Caco-2 (cell line): ENCODE measurements around the gene IGDCC3. TPM values are rescaled to one million over a fixed set of nuclear protein-coding genes. Genes with fewer than 3 reads are reported as not detected.
A peak's percentile ranks its signal among the peaks of the same experiment; 100 is the strongest.

Experiments used
- BruUV-seq: library from RNA; stranded (reverse); fragments of 400-500 nt; replicated peaks from 2 replicates; lab custom pipeline; 2021; lab: Mats Ljungman, UMichigan
- CTCF ChIA-PET: fragments of 300-600 bp; sonication (Branson Sonifier 250); formaldehyde crosslinking; loops from one replicate; lab custom pipeline; 2022; ENCODE audit warnings: antibody characterized with exemption; lab: Charles Lee
- POLR2A ChIA-PET: fragments of 300-600 bp; sonication (Branson Sonifier 250); formaldehyde crosslinking; loops from one replicate; lab custom pipeline; 2022; ENCODE audit warnings: antibody characterized with exemption; lab: Charles Lee
- DNase-seq, 2 experiments: peaks; one replicate each; pipeline versions ENCODE4 v3.0.0 to v3.0.0-alpha.2; 2020 to 2022
- H3K27me3 ChIP-seq: replicated peaks from 2 replicates; pipeline ENCODE4 v1.6.0; 2011; ENCODE audit warnings: low read length; ENCODE audit not compliant: control insufficient read depth, insufficient read depth
- H3K36me3 ChIP-seq: 2 replicates; pipeline ENCODE4 v1.5.1; 2011; ENCODE audit warnings: low read length; ENCODE audit not compliant: control insufficient read depth, insufficient read depth
- H3K4me1 ChIP-seq: fragments of 250-450 bp; sonication (Bioruptor Pico); 2 replicates; pipeline ENCODE4 v1.5.1; 2020; ENCODE audit warnings: mild to moderate bottlenecking
- H3K4me3 ChIP-seq: 2 replicates; pipeline ENCODE4 v1.5.1; 2011; ENCODE audit warnings: low read depth, mild to moderate bottlenecking, control low read depth, low read length
- H3K9me3 ChIP-seq: fragments of 250-450 bp; sonication (Bioruptor Pico); 2 replicates; pipeline ENCODE4 v1.5.1; 2020; ENCODE audit warnings: mild to moderate bottlenecking, moderate library complexity
- H3K27ac Mint-ChIP-seq: one replicate; pipeline ENCODE4 v1.8.0; 2022; ENCODE audit warnings: mixed read lengths; ENCODE audit not compliant: unreplicated experiment
- H3K27me3 Mint-ChIP-seq: one replicate; pipeline ENCODE4 v1.8.0; 2022; ENCODE audit warnings: mixed read lengths; ENCODE audit not compliant: insufficient read depth, unreplicated experiment
- H3K36me3 Mint-ChIP-seq: one replicate; pipeline ENCODE4 v1.8.0; 2022; ENCODE audit warnings: mild to moderate bottlenecking, mixed read lengths; ENCODE audit not compliant: insufficient read depth, unreplicated experiment
- H3K4me1 Mint-ChIP-seq: one replicate; pipeline ENCODE4 v1.8.0; 2022; ENCODE audit warnings: low read depth, mixed read lengths; ENCODE audit not compliant: unreplicated experiment
- H3K4me3 Mint-ChIP-seq: one replicate; pipeline ENCODE4 v1.8.0; 2022; ENCODE audit warnings: mild to moderate bottlenecking, moderate library complexity, mixed read lengths; ENCODE audit not compliant: unreplicated experiment
- H3K9me3 Mint-ChIP-seq: one replicate; pipeline ENCODE4 v1.8.0; 2022; ENCODE audit warnings: mixed read lengths; ENCODE audit not compliant: unreplicated experiment
- intact Hi-C: fragments of 100-400 bp; cut with micrococcal nuclease; formaldehyde crosslinking; loops from one replicate; pipeline ENCODE4 v1.10.0; 2022; ENCODE audit not compliant: unreplicated experiment
- total RNA-seq: library from RNA; stranded (reverse); gene quantifications from 2 replicates; pipeline ENCODE4 v1.2.3, GENCODE V29; 2022
- TF ChIP-seq, protein P1 (sequence below), 2 experiments: fragments of 200-600 bp in 1 of 2; IDR thresholded peaks; 1 replicate in 1 of 2; 2 replicates in 1 of 2; pipeline versions ENCODE4 v1.5.1 to v1.8.0; 2011 to 2022; ENCODE audit warnings: antibody characterized with exemption in 1 of 2, control low read depth in 1 of 2, inconsistent platforms in 1 of 2, low read depth in 1 of 2, low read length in 1 of 2, mild to moderate bottlenecking in 1 of 2, moderate library complexity in 1 of 2; ENCODE audit not compliant: insufficient read depth in 1 of 2, severe bottlenecking in 1 of 2, unreplicated experiment in 1 of 2

IGDCC3 gene
- total RNA-seq, 1 experiment from 2014 or later, result 51.2 TPM

DNA sequence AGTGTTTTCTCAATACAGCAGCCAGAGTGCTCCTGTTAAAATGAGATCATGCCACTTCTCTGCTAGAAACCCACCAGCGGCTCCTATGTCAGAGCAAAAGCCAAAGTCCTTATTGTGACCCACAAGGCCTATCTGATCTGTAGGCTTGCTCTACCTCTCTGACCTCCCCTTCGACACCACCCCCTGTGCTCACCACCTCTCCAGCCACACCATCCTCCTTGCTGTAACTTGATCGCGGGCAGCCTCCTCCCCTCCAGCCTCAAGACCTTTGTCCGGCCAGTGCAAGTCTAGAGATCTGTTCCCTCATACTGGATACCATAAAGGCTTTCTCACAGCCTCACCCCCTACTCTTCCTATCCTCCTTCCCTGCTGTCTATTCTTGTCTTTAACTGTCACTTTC is 46.9 kb upstream of the IGDCC3 start:
- no peak overlapping the region for H3K27ac Mint-ChIP-seq
- Histone ChIP-seq H3K4me3 (no peak overlapping the region), H3K27me3 (no peaks in the 10 kb centered on the region), H3K4me1 (peaks cover 19% of the 10 kb centered on the region), H3K36me3 (no peaks in the 10 kb centered on the region), H3K9me3 (no peaks in the 10 kb centered on the region)
- CTCF ChIA-PET, result no interaction called here
- peak overlapping the region; percentile 85 for H3K4me3 Mint-ChIP-seq
- no TSS peak for BruUV-seq
- DNase-seq, result no peak
- TF ChIP-seq, protein P1, sequence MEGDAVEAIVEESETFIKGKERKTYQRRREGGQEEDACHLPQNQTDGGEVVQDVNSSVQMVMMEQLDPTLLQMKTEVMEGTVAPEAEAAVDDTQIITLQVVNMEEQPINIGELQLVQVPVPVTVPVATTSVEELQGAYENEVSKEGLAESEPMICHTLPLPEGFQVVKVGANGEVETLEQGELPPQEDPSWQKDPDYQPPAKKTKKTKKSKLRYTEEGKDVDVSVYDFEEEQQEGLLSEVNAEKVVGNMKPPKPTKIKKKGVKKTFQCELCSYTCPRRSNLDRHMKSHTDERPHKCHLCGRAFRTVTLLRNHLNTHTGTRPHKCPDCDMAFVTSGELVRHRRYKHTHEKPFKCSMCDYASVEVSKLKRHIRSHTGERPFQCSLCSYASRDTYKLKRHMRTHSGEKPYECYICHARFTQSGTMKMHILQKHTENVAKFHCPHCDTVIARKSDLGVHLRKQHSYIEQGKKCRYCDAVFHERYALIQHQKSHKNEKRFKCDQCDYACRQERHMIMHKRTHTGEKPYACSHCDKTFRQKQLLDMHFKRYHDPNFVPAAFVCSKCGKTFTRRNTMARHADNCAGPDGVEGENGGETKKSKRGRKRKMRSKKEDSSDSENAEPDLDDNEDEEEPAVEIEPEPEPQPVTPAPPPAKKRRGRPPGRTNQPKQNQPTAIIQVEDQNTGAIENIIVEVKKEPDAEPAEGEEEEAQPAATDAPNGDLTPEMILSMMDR (IDR thresholded peaks at IDR 0.05; ENCODE audit: insufficient read depth in 1 of 2, low read depth in 1 of 2, low read length in 1 of 2, severe bottlenecking in 1 of 2, unreplicated experiment in 1 of 2), result no peak
- no peaks in the 10 kb centered on the region for H3K9me3 Mint-ChIP-seq
- intact Hi-C loops, result no loop called here
- H3K4me1 Mint-ChIP-seq, result peaks cover 19% of the 10 kb centered on the region
- no peaks in the 10 kb centered on the region for H3K27me3 Mint-ChIP-seq
- H3K36me3 Mint-ChIP-seq, result no peaks in the 10 kb centered on the region
- POLR2A ChIA-PET, result no interaction called here

DNA sequence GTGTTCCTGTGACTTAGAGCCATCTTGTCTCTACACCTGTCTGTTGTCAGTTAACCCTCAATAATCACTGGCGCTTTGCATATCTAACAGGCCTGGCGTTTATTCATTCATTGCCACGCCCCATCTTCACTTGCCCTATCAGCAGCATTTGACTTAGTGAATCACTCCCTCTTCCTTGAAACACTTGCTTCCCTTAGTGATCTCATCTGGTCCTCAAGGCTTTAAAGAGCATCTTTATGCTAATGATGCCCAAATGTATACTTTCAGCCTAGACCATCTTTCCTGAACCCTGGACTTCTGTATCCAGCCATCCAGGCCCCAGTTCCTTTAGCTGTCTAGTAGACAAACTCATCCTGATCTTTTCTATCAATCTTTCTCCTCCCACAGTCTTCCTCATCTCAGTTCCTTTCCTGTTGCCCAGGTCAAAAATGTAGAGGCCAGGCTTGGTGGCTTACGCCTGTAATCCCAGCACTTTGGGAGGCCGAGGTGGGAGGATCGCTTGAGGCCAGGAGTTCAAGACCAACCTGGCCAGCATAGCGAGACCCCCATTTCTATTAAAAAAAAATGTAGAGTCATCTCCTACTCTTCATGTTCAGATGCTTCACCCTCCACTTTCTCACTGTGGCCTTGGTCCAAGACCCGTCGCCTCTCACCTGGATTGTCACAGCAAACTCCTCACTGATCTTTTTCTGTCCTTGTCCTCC is 46.3 kb upstream of the IGDCC3 start:
- TF ChIP-seq, protein P1 (IDR thresholded peaks at IDR 0.05; ENCODE audit: insufficient read depth in 1 of 2, low read depth in 1 of 2, low read length in 1 of 2, severe bottlenecking in 1 of 2, unreplicated experiment in 1 of 2), result no peak
- Histone ChIP-seq H3K27me3 (no peaks in the 10 kb centered on the region), H3K36me3 (no peaks in the 10 kb centered on the region), H3K4me1 (peaks cover 19% of the 10 kb centered on the region), H3K4me3 (no peak overlapping the region), H3K9me3 (no peaks in the 10 kb centered on the region)
- Mint-ChIP-seq H3K27me3 (no peaks in the 10 kb centered on the region), H3K9me3 (no peaks in the 10 kb centered on the region), H3K4me1 (peaks cover 19% of the 10 kb centered on the region), H3K4me3 (peak overlapping the region; percentile 85), H3K36me3 (no peaks in the 10 kb centered on the region), H3K27ac (no peak overlapping the region)
- intact Hi-C loops, result no loop called here
- BruUV-seq, result no TSS peak
- ChIA-PET POLR2A (no interaction called here), CTCF (no interaction called here)
- DNase-seq, result no peak

DNA sequence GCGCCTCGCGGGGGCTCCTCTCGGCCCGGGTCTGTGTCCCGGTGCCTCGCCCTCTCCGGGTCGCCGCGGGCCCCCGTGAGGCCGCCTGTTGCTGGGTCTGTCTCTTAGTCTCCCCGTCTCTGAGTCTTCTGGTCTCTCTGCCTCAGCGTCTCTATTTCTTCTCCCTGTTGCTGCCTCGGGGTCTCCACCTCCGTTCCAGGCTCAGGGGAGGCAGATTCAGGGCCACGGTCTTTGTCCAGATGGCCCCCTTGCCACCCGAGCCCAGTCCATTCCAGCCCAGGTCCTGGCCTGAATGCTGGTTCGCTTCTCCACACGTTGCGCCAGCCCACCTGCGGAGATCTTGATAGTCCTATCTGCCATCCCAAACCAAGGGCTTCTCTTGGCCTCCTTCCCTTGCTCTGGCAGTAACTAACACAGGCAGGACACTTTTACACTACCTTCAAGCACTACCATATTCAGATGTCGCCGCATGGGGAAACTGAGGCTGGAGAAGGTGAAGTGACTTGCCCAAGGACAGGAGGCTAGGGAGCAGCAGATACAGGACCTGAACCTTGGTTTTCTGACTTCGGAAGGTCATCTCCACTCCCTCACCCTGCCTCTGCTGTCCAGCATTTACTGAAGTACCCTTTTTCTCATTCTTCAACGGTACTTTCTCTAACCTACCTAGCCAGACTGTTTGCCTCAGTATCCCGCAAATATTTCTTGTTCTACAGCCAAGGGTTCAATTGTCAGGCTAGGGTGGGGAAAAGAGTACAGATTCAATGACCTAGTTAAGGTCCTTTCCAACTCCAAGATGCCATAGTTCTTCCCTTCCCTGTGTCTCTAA is 45.6 kb upstream of the IGDCC3 start:
- Histone ChIP-seq H3K4me3 (peak overlapping the region; percentile 84), H3K27me3 (no peaks in the 10 kb centered on the region), H3K9me3 (no peaks in the 10 kb centered on the region), H3K4me1 (peaks cover 19% of the 10 kb centered on the region), H3K36me3 (no peaks in the 10 kb centered on the region)
- H3K27me3 Mint-ChIP-seq, result no peaks in the 10 kb centered on the region
- H3K27ac Mint-ChIP-seq, result peak overlapping the region; percentile 55
- no peaks in the 10 kb centered on the region for H3K36me3 Mint-ChIP-seq
- peak overlapping the region; percentile 85 for H3K4me3 Mint-ChIP-seq
- ChIA-PET POLR2A (no interaction called here), CTCF (no interaction called here)
- BruUV-seq, result TSS peak; percentile 30
- DNase-seq, result no peak
- TF ChIP-seq, protein P1 (IDR thresholded peaks at IDR 0.05; ENCODE audit: insufficient read depth in 1 of 2, low read depth in 1 of 2, low read length in 1 of 2, severe bottlenecking in 1 of 2, unreplicated experiment in 1 of 2), result no peak
- peaks cover 19% of the 10 kb centered on the region for H3K4me1 Mint-ChIP-seq
- intact Hi-C loops, result no loop called here
- H3K9me3 Mint-ChIP-seq, result no peaks in the 10 kb centered on the region
